Neuronal stem cell (in vitro differentiated cells): Measurements from ENCODE around the gene OR7A5.

Source experiments
- DNase-seq: peaks from one replicate; pipeline ENCODE4 v3.0.0-alpha.2; 2013; ENCODE audit warnings: low spot score
- H2AFZ ChIP-seq: one replicate; pipeline ENCODE4 v1.6.1; 2013; ENCODE audit warnings: mild to moderate bottlenecking, low read length, inconsistent platforms
- H2AK5ac ChIP-seq: 2 replicates; pipeline ENCODE4 v1.6.1; 2013; ENCODE audit warnings: low read depth, mild to moderate bottlenecking, inconsistent platforms, low read length, moderate library complexity, mixed read lengths
- H2BK120ac ChIP-seq: 2 replicates; pipeline ENCODE4 v1.6.1; 2013; ENCODE audit warnings: low read depth, mild to moderate bottlenecking, inconsistent platforms, low read length, moderate library complexity, mixed read lengths
- H2BK12ac ChIP-seq: one replicate; pipeline ENCODE4 v1.6.1; 2013; ENCODE audit warnings: low read length, inconsistent platforms
- H2BK15ac ChIP-seq: 2 replicates; pipeline ENCODE4 v1.6.1; 2013; ENCODE audit warnings: mild to moderate bottlenecking, low read length, inconsistent platforms, mixed read lengths
- H2BK5ac ChIP-seq: one replicate; pipeline ENCODE4 v1.6.1; 2013; ENCODE audit warnings: inconsistent platforms, mild to moderate bottlenecking, low read length, moderate library complexity
- H3K14ac ChIP-seq: one replicate; pipeline ENCODE4 v1.6.1; 2013; ENCODE audit warnings: low read length, inconsistent platforms
- H3K18ac ChIP-seq: 2 replicates; pipeline ENCODE4 v1.6.1; 2013; ENCODE audit warnings: low read length, inconsistent platforms
- H3K23ac ChIP-seq: 2 replicates; pipeline ENCODE4 v1.6.1; 2013; ENCODE audit warnings: low read depth, mild to moderate bottlenecking, mixed read lengths, low read length, inconsistent platforms; ENCODE audit not compliant: poor library complexity
- H3K27ac ChIP-seq: replicated peaks from 3 replicates; pipeline ENCODE4 v1.5.1; 2013; ENCODE audit warnings: low read length, inconsistent platforms
- H3K27me3 ChIP-seq, 3 experiments: 2 replicates each; pipeline ENCODE4 v1.6.1; 2013; ENCODE audit warnings: low read length in 3 of 3, mild to moderate bottlenecking in 2 of 3, inconsistent platforms in 1 of 3, low read depth in 1 of 3, mixed read lengths in 1 of 3, moderate library complexity in 1 of 3; ENCODE audit not compliant: control insufficient read depth in 3 of 3, insufficient read depth in 3 of 3
- H3K36me3 ChIP-seq, 2 donors: replicated peaks in 1 of 2; 2 replicates each; pipeline ENCODE4 v1.6.1; 2013; ENCODE audit warnings: low read length in 2 of 2; ENCODE audit not compliant: control insufficient read depth in 2 of 2, insufficient read depth in 2 of 2
- H3K4ac ChIP-seq: 2 replicates; pipeline ENCODE4 v1.6.1; 2013; ENCODE audit warnings: inconsistent platforms, mild to moderate bottlenecking, low read length, moderate library complexity
- H3K4me1 ChIP-seq, 2 donors: 1 replicate in 1 of 2; 2 replicates in 1 of 2; pipeline ENCODE4 v1.6.1; 2013; ENCODE audit warnings: low read length in 2 of 2, low read depth in 1 of 2; ENCODE audit not compliant: control insufficient read depth in 2 of 2, insufficient read depth in 1 of 2
- H3K4me2 ChIP-seq: one replicate; pipeline ENCODE4 v1.6.1; 2013; ENCODE audit warnings: mild to moderate bottlenecking, low read length, inconsistent platforms; ENCODE audit not compliant: insufficient read depth, poor library complexity, severe bottlenecking
- H3K4me3 ChIP-seq, 2 donors: 2 replicates each; pipeline ENCODE4 v1.5.1; 2013; ENCODE audit warnings: low read length in 2 of 2, mild to moderate bottlenecking in 2 of 2, inconsistent platforms in 1 of 2, moderate library complexity in 1 of 2
- H3K79me1 ChIP-seq: one replicate; pipeline ENCODE4 v1.6.1; 2013; ENCODE audit warnings: low read depth, mild to moderate bottlenecking, inconsistent platforms, low read length, moderate library complexity
- H3K9ac ChIP-seq: one replicate; pipeline ENCODE4 v1.6.1; 2013; ENCODE audit warnings: mild to moderate bottlenecking, low read depth, low read length, inconsistent platforms; ENCODE audit not compliant: poor library complexity
- H3K9me3 ChIP-seq, 2 donors: replicated peaks in 1 of 2; 2 replicates each; pipeline versions ENCODE3 to v1.6.1; 2013; ENCODE audit warnings: low read length in 2 of 2, mild to moderate bottlenecking in 2 of 2, inconsistent platforms in 1 of 2, low read depth in 1 of 2, mixed read lengths in 1 of 2, moderate library complexity in 1 of 2; ENCODE audit not compliant: control insufficient read depth in 2 of 2, insufficient read depth in 1 of 2
- H4K8ac ChIP-seq: one replicate; pipeline ENCODE4 v1.6.1; 2013; ENCODE audit warnings: low read depth, mild to moderate bottlenecking, inconsistent platforms, low read length, moderate library complexity
- H4K91ac ChIP-seq: one replicate; pipeline ENCODE4 v1.6.1; 2013; ENCODE audit warnings: low read length, low read depth, mild to moderate bottlenecking, inconsistent platforms; ENCODE audit not compliant: poor library complexity
- whole genome bisulfite sequencing, 2 donors: extraction: QIAGEN DNeasy Blood & Tissue Kit; methylation state at CpG; one replicate each; pipeline ENCODE4 v1.1.7; 2013; ENCODE audit warnings: missing lambda C conversion rate in 2 of 2, mixed read lengths in 1 of 2; ENCODE audit not compliant: insufficient read length in 2 of 2, insufficient replicate concordance in 1 of 2; ENCODE audit errors: extremely low coverage in 2 of 2; 5-methylcytosine and 5-hydroxymethylcytosine counted together

Gene OR7A5

DNA sequence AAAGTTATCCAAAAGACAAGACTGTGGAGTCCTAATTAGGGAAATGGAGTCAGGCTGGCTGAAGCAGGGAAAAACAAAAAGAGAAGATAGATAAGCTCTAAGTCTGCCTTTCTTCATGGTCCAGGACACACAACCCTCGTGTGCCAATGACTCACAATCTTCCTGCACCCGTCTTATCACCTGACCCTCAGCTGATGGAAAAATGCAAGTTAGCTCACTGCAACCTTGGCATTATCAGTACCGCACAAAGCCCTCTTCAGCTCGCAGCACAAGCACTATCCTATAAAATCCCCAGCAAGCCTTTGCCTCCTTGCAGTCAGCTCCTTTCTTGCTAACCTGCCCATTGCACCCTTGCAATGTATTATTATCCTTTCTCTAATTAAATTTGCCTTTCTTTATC lies 4.3 kb downstream of the OR7A5 start:
- Histone ChIP-seq H2AFZ (no peak overlapping the region), H3K9me3 (peaks cover 0 to 1% of the 10 kb centered on the region in 2 donors), H3K4ac (no peak overlapping the region), H2BK12ac (no peak overlapping the region), H3K4me3 (no peak overlapping the region), H2BK120ac (no peak overlapping the region), H3K4me2 (no peak overlapping the region), H4K8ac (no peak overlapping the region), H3K27me3 (peaks cover 0 to 9% (median 0%) of the 10 kb centered on the region in 3 experiments), H3K36me3 (no peaks in the 10 kb centered on the region), H3K9ac (no peak overlapping the region), H3K79me1 (no peaks in the 10 kb centered on the region), H2BK15ac (no peak overlapping the region), H2BK5ac (no peak overlapping the region), H3K4me1 (no peaks in the 10 kb centered on the region), H3K14ac (no peak overlapping the region), H2AK5ac (no peak overlapping the region), H3K18ac (no peak overlapping the region), H3K27ac (no peak overlapping the region), H3K23ac (no peak overlapping the region), H4K91ac (no peak overlapping the region)
- DNase-seq = no peak
- no CpG with 5 or more reads among the region's 4 CpGs for WGBS, 2 donors

DNA sequence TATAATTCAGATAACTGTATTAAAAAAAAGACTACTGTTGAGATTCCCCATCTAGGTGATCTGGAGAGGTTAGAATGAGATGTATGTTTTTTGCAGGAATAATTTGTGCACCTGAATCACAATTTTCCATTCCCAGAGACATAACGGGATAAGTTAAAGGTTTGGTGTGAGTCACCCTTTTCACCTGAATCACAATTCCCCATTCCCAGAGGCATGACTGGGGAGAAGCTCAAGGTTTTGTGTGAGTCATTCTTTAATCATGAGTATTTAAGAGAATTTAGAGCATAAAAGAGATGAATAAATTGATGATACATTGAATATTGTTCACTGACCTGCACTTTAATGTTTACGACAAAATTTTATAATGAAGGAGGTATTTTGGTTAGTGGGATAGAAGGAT lies 9.0 kb downstream of the OR7A5 start:
- H3K79me1 ChIP-seq = no peaks in the 10 kb centered on the region
- no peak overlapping the region for H2BK120ac ChIP-seq
- no peak overlapping the region for H3K14ac ChIP-seq
- H3K9ac ChIP-seq = no peak overlapping the region
- H3K4me2 ChIP-seq = no peak overlapping the region
- no peak for DNase-seq
- H2AK5ac ChIP-seq = no peak overlapping the region
- no peaks in the 10 kb centered on the region for H3K4me1 ChIP-seq
- no peak overlapping the region for H3K4me3 ChIP-seq
- no peak overlapping the region for H2BK5ac ChIP-seq
- no peak overlapping the region for H2BK15ac ChIP-seq
- H3K27me3 ChIP-seq = peaks cover 0 to 12% (median 0%) of the 10 kb centered on the region in 3 experiments
- H3K4ac ChIP-seq = no peak overlapping the region
- no peaks in the 10 kb centered on the region for H3K36me3 ChIP-seq
- H2AFZ ChIP-seq = no peak overlapping the region
- no peak overlapping the region for H3K18ac ChIP-seq
- peaks cover 0 to 5% of the 10 kb centered on the region in 2 donors for H3K9me3 ChIP-seq
- H3K23ac ChIP-seq = no peak overlapping the region
- H4K8ac ChIP-seq = no peak overlapping the region
- no peak overlapping the region for H3K27ac ChIP-seq
- H2BK12ac ChIP-seq = no peak overlapping the region
- H4K91ac ChIP-seq = no peak overlapping the region
- 100% methylated on average over 1 of the region's 2 CpGs; no CpG with 5 or more reads in 1 of the 2 donors for WGBS, 2 donors

DNA sequence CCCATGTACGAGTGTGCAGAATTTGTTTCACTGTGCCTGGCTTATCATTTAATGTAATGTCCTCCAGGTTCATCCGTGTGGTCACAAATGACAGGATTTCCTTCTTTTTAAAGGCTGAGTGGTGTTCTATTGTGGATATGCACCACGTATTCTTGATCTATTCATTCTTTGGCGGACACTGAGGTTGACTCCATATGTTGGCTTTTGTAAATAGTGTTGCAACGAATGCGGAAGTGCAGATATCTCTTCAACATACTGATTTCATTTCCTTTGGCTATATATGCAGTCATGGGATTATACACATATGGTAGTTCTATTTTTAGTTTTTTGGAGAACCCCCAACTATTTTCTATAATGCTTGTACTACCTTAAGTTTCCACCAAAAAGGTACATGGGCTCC lies 13.0 kb downstream of the OR7A5 start:
- Histone ChIP-seq H4K8ac (no peak overlapping the region), H2AFZ (no peak overlapping the region), H4K91ac (no peak overlapping the region), H3K9ac (no peak overlapping the region), H3K18ac (no peak overlapping the region), H2BK5ac (no peak overlapping the region), H3K4me2 (no peak overlapping the region), H3K4me1 (no peaks in the 10 kb centered on the region), H3K14ac (no peak overlapping the region), H3K4me3 (no peak overlapping the region), H3K4ac (no peak overlapping the region), H3K36me3 (no peaks in the 10 kb centered on the region), H3K23ac (no peak overlapping the region), H2AK5ac (no peak overlapping the region), H2BK120ac (no peak overlapping the region), H2BK12ac (no peak overlapping the region), H3K27me3 (peaks cover 0 to 4% (median 0%) of the 10 kb centered on the region in 3 experiments), H3K27ac (no peak overlapping the region), H3K79me1 (no peaks in the 10 kb centered on the region), H2BK15ac (no peak overlapping the region), H3K9me3 (peaks cover 0 to 3% of the 10 kb centered on the region in 2 donors)
- no peak for DNase-seq
- no CpG with 5 or more reads among the region's 6 CpGs for WGBS, 2 donors

DNA sequence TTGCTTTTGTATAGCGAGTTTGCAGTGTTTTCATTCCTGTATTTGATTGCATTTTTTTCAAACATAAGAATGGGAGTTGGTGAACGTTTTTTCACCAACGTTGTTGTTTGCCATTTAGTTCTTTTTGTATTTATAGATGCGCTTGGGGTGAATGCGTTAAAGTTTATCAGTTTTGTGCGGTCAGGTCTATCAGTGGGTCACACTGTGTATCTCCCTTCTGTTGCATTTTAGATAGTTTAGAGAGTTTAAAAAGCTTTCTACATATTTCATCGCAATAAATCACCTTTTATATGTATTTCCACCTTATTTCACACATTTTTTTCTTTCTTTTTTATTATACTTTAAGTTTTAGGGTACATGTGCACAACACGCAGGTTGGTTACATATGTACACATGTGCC lies 16.4 kb downstream of the OR7A5 start:
- H4K91ac ChIP-seq = no peak overlapping the region
- H3K36me3 ChIP-seq = no peaks in the 10 kb centered on the region
- 100% methylated on average over 1 of the region's 8 CpGs; no CpG with 5 or more reads in 1 of the 2 donors for WGBS, 2 donors
- no peak overlapping the region for H2BK15ac ChIP-seq
- H2AK5ac ChIP-seq = no peak overlapping the region
- no peak overlapping the region for H3K9ac ChIP-seq
- no peak overlapping the region for H3K18ac ChIP-seq
- H2BK12ac ChIP-seq = no peak overlapping the region
- H4K8ac ChIP-seq = no peak overlapping the region
- no peak overlapping the region for H2BK120ac ChIP-seq
- no peak overlapping the region for H2AFZ ChIP-seq
- no peak overlapping the region for H3K23ac ChIP-seq
- H3K27ac ChIP-seq = no peak overlapping the region
- H3K4me2 ChIP-seq = no peak overlapping the region
- H3K4me3 ChIP-seq = no peak overlapping the region
- no peak overlapping the region for H2BK5ac ChIP-seq
- H3K4me1 ChIP-seq = no peaks in the 10 kb centered on the region
- no peak overlapping the region for H3K14ac ChIP-seq
- no peak for DNase-seq
- H3K9me3 ChIP-seq = no peaks in the 10 kb centered on the region
- no peaks in the 10 kb centered on the region for H3K79me1 ChIP-seq
- peaks cover 0 to 4% (median 0%) of the 10 kb centered on the region in 3 experiments for H3K27me3 ChIP-seq
- H3K4ac ChIP-seq = no peak overlapping the region
